HPDE6-E6E7 (cell line): ENCODE data around the gene KDM4B.

Experiments used
- DNase-seq: peaks from one replicate; pipeline ENCODE4 v3.0.0; 2011; ENCODE audit warnings: missing footprints; ENCODE audit errors: extremely low spot score

KDM4B gene

DNA sequence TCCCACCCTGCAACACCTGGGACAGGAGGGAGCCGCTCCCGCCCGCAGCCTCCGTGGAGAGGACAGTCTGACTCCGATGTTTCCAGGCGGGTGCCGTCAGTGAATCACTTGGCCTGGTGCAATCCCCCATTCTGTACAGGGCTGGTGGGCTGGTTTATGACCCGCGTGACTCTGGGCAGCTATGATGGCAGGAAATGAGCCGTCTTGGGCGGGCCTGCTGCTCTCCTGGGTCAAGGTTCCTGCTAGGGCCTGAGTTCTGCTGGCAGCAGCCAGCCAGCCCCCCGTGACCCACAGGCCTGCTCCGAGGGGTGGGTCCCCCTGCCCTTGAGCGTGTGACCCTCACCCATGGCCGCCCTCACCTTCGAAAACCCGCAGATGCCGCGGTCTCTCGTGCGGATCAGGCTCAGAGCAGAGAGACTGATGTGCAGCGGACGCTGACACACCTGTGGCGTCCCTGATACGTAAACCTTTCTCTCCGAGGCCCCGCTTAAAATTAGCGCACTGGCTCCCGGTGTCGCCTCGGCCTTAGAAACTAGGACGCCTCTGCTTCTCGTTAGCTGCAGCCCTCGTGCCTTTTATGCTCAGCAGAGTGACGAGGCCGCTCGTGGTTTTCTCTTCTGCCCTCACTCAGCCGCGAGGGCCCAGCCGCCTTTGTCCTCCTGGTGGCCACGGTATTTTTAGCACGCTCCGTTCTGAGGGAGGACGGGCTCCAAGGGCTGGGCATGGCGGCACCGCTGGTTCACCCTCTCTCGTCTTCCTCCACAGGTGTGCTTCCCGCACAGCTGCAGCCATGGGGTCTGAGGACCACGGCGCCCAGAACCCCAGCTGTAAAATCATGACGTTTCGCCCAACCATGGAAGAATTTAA lies 63.4 kb downstream of the KDM4B start:
- DNase-seq = no peak

DNA sequence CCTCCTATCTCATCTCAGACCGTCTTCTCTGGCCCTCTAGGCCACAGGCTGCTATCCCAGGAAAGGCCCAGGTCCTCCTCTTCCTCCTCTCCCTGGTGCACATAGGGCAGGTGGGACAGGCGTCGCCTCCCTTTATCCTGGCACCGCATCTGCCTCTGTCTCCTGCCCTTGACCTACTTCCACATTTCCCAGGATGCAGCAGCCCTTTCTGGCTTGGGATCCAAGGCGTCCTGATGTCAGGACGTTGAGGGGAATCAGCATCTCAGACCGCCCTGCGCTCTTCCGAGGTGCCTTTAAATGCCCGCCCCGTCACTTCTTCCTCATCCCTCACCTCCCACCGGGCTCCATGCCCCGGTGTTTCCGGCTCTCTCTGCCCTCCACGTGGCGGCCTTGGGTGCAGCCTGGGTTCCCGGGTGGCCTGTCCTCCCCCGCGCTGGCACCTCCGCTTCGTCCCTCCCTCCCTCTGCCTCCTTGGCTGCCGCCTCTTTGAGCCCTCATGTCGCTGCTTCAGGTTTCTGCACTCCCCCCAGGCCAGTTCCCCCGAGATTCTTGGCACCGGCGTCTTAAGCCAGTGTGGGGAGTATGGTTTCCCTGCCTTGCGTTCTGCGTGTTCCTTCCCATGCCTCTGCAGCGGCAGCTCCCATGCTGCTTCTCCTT lies 66.3 kb downstream of the KDM4B start:
- DNase-seq = no peak

DNA sequence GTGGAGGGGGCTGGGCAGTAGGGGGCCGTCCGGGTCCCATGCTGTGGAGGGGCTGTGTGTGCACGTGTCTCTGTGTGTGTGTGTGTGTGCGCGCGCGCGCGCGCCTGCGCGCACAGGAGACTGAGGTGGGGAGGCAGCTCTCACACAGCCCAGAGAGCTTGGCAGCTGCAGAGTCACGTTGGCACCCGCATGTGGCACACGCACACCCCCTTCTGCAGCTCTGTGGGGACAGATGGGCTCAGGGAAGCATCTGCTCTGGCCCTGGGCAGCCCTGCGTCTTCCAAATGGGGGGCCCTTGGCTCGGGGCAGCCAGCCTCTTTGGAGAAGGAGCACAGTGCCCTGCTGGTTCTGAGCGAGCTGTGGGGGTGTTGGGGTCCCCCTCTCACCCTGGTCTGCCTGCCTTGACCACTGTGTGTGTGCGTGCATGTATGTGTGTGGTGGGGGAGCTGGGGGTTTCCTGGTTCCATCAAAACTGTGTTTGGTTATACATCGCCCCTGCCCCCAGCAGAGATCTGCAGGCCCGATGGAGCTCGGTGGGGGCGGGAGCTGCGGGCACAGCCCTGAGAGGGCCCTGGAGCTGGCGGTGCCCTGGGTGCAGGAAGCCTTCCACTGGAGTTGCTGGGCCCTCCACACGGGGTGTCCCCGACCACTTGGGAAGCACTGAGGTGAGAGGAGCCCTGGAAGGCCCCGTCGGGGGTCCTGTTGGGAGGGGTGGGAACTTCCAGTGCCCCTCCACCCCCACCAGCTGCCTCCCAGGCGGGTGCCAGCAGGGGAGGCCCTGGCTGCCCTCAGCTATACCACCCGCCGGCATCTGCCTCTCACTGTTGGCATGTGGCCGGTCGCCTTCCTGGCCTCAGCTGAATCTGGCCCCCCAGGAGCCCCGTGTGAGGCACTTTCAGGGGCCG lies 67.1 kb downstream of the KDM4B start:
- no peak for DNase-seq

- DNase-seq = no peak
These were observed 68.0 kb downstream of the KDM4B start for GRCh38 chr19:5036698-5037563.

- no peak for DNase-seq
These were observed 69.0 kb downstream of the KDM4B start for GRCh38 chr19:5037936-5038335.

GRCh38 chr19:5038631-5039271 lies 69.8 kb downstream of the KDM4B start:
- DNase-seq = no peak

- no peak for DNase-seq
These were observed 71.0 kb downstream of the KDM4B start for GRCh38 chr19:5039642-5040543.

DNA sequence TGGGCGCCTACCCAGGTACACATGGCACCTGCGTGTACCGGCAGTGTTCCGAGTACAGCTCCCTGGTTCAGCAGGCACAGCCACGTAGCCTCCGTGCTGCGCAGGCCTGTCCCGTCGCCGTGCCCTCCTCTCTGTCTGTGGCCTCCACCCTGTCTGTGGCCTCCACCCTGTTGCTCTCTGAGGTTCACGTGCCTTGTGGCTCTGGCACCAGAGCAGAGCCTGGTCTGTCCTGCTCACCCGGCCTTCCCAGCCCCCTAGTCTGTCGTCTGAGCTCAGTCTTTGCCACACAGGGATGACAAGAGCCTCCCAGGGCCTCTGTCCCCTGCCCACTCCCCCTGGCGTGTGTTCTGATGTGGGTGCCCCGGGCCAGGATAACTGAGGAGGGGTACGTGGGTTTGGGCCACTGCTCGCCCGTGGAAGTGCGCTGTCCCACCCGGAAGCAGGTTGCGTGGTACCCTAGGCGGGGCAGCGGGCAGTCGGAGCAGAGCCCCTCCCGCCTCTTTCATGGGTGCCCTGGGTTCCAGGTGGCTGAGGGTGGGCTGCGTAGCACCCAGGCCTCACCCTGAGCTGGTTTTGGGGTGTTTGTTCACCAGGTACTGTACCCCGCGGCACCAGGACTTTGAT lies 71.7 kb downstream of the KDM4B start:
- DNase-seq = no peak

GRCh38 chr19:5041168-5041912 lies 72.4 kb downstream of the KDM4B start:
- DNase-seq = no peak

DNA sequence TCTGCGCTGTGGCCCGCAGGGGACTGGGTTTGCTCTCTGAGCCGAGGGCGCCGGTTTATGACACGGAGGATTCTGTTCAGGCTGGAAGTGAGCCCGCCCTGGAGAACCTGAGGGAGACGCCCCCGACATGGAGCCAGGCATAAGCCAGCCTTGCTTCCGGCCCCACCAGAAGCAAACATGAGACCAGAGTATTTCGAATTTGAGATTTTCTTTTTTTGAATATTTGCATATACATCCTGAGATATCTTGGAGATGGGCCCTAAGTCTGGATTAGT lies 72.9 kb downstream of the KDM4B start:
- DNase-seq = no peak

GRCh38 chr19:5042556-5042955 lies 73.6 kb downstream of the KDM4B start:
- no peak for DNase-seq

DNA sequence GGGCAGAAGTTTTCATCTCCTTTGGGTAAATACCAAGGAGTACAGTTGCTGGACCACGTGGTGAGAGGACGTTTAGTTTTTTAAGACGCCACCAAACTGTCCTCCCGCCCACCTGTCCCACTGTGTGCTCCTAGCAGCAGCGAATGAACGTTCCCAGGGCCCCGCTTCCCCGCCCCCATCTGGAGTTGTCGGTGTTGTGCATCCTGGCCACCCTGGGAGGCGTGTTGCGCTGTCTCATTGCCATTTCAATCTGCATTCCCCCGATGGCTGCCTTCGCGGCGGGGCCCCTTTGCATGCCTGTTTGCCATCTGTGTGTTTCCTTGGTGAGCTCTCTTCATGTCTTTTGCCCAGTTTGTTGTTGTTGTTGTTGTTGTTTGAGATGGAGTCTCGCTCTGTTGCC lies 76.1 kb downstream of the KDM4B start:
- no peak for DNase-seq

DNA sequence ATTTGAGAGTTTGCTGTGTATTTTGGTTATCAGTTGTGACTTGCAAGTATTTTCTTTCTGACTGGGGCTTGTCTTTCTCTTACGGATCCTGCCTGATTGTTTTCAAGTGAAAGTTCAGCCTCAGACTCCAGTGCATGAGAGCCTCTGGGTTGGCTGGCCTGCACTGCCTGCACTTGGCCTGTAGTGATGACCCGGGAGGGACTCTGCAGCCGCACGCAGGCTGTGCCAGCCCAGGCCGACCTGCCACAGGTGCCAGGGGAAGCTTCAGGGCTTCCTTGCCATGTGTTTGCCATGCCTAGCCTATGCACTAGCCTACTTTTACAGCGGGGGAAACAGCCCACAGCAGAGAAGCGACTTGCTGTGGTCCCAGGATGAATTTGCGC lies 77.0 kb downstream of the KDM4B start:
- no peak for DNase-seq

DNA sequence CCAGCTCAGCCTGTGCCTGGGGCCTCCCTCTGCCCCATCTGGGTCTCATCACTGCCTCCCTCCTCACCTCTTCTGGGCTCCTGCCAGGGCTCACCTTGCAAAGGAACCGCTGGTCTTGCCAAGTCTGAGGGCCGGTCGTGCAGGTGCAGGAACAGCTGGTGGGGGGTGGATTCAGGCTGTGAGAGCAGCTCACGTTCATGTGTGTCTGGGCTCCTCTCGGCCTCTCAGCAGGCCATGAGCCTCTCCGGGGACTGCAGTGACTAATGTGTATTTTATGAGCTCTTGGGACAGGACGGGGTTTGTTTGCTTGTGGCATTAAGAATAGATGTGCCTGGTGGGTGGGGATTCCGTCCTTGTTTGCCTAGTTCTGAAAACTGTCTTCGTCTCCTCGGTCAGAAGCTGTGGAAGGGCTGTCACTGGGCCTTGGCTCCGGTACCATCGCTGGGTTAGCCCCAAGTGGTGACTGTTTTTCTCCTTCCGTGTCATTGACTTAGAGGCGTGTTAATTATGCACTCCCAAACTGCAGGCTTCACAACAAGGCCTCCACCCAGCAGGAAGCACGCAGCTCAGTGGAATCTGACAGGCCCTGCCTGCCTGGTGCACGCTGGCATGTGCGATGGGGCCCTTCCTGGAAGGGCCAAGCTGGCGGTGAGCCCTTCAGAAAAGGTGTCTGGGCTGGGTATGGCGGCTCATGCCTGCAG lies 77.6 kb downstream of the KDM4B start:
- DNase-seq = peak; percentile 54

DNA sequence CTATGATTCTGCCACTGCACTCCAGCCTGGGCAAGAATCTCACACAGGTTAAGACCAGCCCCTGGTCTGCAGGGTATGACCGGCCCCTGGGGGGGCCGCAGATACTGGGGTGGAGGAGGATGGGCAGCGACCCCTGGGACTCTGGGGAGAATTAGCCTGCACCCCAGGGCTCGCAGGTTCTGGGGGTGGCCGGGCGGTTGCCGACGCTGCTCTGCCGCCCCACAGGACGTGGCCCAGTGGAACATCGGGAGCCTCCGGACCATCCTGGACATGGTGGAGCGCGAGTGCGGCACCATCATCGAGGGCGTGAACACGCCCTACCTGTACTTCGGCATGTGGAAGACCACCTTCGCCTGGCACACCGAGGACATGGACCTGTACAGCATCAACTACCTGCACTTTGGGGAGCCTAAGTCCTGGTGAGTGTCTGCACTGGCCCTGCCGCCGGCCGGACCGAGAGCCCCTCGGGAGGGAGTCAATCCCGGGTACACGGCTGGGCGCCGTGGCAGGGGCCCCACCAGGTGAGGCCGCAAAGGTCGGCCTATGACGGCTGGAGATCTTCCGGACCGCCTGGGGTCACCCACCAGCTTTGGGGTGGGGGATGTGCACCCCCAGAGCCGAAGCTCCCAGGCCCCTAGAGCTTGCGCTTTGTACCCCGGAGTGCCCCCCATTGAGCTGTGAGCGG lies 78.5 kb downstream of the KDM4B start:
- no peak for DNase-seq

- DNase-seq = peak; percentile 82
These were observed 79.3 kb downstream of the KDM4B start for GRCh38 chr19:5048091-5048726.
